ENCODE results near the gene ENPP4. TPM values are rescaled to one million over a fixed set of nuclear protein-coding genes. Genes with fewer than 3 reads are reported as not detected.

ENPP4 gene
- total RNA-seq, 4 donors from 2014 or later, result 25.1 to 41.8 (median 33.1) TPM

DNA sequence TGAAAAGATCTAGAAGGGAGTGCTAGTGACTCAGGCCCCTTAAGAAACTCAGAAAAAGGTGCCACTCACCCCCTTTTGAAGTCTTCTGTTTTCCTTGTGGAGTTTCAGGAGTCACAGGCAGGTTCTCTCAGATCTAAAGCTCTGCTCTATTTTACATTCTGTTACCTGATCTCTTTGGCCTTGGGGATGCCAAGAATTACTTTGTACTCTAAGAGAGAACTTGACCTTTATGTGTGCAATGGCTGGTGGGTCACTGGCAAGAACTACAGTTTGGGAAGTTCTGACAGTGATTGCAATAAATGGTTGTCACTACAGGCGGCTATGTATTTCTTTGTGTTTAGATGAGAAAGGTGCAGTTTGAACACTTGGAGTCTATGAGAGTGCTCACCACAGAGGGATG, 24.2 kb upstream of the ENPP4 start:
- Histone ChIP-seq H3K36me3 (no peaks in the 10 kb centered on the region), H3K27ac (peak overlapping the region; percentile 84 to 90 (median 86)), H3K4me1 (peaks cover 27 to 33% of the 10 kb centered on the region in 2 donors), H3K9me3 (no peaks in the 10 kb centered on the region), H3K4me3 (peak overlapping the region; percentile 13 to 43 (median 28)), H3K27me3 (no peaks in the 10 kb centered on the region)
- in situ Hi-C loops (cut with MboI; ENCODE audit: low sequenced_read_pairs in 4 of 4), result no loop called here
- intact Hi-C loops (cut with DNase I; ENCODE audit: low total_unique reads), result loop anchor here (2.0 to 5.0 kb wide), 2 partner anchors 23 to 67 kb away; partner anchors contain the start of genes ENPP4 and ENPP5
- DNase-seq, result peak; percentile 13 to 66
- TF ChIP-seq, protein P1, sequence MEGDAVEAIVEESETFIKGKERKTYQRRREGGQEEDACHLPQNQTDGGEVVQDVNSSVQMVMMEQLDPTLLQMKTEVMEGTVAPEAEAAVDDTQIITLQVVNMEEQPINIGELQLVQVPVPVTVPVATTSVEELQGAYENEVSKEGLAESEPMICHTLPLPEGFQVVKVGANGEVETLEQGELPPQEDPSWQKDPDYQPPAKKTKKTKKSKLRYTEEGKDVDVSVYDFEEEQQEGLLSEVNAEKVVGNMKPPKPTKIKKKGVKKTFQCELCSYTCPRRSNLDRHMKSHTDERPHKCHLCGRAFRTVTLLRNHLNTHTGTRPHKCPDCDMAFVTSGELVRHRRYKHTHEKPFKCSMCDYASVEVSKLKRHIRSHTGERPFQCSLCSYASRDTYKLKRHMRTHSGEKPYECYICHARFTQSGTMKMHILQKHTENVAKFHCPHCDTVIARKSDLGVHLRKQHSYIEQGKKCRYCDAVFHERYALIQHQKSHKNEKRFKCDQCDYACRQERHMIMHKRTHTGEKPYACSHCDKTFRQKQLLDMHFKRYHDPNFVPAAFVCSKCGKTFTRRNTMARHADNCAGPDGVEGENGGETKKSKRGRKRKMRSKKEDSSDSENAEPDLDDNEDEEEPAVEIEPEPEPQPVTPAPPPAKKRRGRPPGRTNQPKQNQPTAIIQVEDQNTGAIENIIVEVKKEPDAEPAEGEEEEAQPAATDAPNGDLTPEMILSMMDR (IDR thresholded peaks at IDR 0.05 in 4 of 5, conservative IDR thresholded peaks at IDR 0.05 in 1 of 5), result no peak
- peak in 1 of 2 donors; percentile 33 for TF ChIP-seq POLR2A (IDR thresholded peaks at IDR 0.05)
- ATAC-seq, result peak; percentile 88 to 93

DNA sequence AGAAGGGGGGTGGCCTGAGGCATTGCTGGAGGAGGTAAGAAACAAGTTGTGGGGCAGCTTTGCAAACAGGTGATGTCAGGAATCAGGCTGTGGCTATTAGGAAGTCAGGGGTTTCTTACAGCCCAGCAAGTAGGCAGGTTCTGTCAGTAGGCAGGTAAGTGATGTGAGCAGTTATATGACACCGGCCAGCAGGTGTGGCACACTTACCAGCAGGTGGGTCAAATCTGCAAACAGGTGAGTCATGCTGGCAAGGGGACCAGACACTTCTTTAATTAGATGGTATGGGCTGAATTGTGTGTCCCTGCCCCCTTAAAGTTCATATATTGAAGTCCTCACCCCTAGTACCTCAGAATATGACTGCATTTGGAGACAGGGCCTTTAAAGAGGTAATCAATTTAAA, 16.4 kb upstream of the ENPP4 start:
- Histone ChIP-seq H3K27me3 (no peaks in the 10 kb centered on the region), H3K27ac (no peak overlapping the region), H3K36me3 (no peaks in the 10 kb centered on the region), H3K9me3 (no peaks in the 10 kb centered on the region), H3K4me1 (peaks cover 3 to 14% of the 10 kb centered on the region in 2 donors), H3K4me3 (no peak overlapping the region)
- DNase-seq (no peak), ATAC-seq (no peak)
- intact Hi-C loops (cut with DNase I; ENCODE audit: low total_unique reads), result no loop called here
- TF ChIP-seq POLR2A (IDR thresholded peaks at IDR 0.05), result no peak
- TF ChIP-seq, protein P1 (IDR thresholded peaks at IDR 0.05 in 4 of 5, conservative IDR thresholded peaks at IDR 0.05 in 1 of 5), result no peak
- in situ Hi-C loops (cut with MboI; ENCODE audit: low sequenced_read_pairs in 4 of 4), result no loop called here

DNA sequence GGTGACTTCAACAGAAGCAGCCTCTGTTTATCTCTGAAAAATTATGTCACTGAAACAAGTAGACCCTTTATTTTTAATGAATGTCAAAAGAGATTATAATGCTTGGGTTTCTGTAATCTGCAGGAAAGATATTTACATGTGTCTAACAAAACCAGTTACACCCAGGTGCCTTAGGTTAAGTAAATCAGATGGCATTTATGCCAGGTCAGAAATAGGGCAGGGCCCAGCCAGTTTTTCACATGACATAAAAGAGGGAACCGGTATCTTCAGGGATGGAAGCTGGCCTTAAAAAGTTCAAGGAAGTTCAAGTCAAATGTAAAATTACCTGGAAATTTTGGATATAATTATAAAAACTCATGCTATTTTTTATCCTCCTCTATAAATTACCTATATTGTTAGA, 14.2 kb upstream of the ENPP4 start:
- ATAC-seq (no peak), DNase-seq (no peak)
- no peaks in the 10 kb centered on the region for H3K36me3 ChIP-seq
- in situ Hi-C loops (cut with MboI; ENCODE audit: low sequenced_read_pairs in 4 of 4) (no loop called here), intact Hi-C loops (cut with DNase I; ENCODE audit: low total_unique reads) (no loop called here)
- no peaks in the 10 kb centered on the region for H3K9me3 ChIP-seq
- H3K4me3 ChIP-seq, result no peak overlapping the region
- H3K27me3 ChIP-seq, result no peaks in the 10 kb centered on the region
- TF ChIP-seq, protein P1 (IDR thresholded peaks at IDR 0.05 in 4 of 5, conservative IDR thresholded peaks at IDR 0.05 in 1 of 5), result no peak
- no peak for TF ChIP-seq POLR2A (IDR thresholded peaks at IDR 0.05)
- no peak overlapping the region for H3K27ac ChIP-seq
- H3K4me1 ChIP-seq, result peaks cover 3 to 14% of the 10 kb centered on the region in 2 donors

DNA sequence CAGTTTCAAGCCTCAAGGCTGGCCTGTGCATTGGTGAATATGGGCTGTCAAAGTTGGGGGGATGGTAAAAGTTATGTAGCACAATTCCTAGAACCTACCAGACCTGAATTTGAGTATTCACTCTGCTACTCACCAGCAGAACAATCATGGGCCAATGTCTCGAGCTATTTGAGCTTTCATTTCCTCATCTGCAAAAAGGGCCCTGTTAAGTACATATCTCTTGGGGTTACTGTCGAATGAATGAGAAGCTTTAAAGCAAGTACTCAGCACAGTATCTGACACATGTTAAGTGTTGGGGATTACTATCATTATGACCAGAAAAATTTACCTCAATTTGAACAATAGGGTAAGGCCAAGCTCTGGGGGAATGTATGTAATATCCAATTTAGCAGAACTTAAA, 13.5 kb upstream of the ENPP4 start:
- H3K4me3 ChIP-seq, result no peak overlapping the region
- intact Hi-C loops (cut with DNase I; ENCODE audit: low total_unique reads), result no loop called here
- H3K27ac ChIP-seq, result no peak overlapping the region
- ATAC-seq (no peak), DNase-seq (no peak)
- no peaks in the 10 kb centered on the region for H3K36me3 ChIP-seq
- TF ChIP-seq, protein P1 (IDR thresholded peaks at IDR 0.05 in 4 of 5, conservative IDR thresholded peaks at IDR 0.05 in 1 of 5), result no peak
- no peak for TF ChIP-seq POLR2A (IDR thresholded peaks at IDR 0.05)
- in situ Hi-C loops (cut with MboI; ENCODE audit: low sequenced_read_pairs in 4 of 4), result no loop called here
- peaks cover 3 to 14% of the 10 kb centered on the region in 2 donors for H3K4me1 ChIP-seq
- H3K27me3 ChIP-seq, result no peaks in the 10 kb centered on the region
- H3K9me3 ChIP-seq, result no peaks in the 10 kb centered on the region

DNA sequence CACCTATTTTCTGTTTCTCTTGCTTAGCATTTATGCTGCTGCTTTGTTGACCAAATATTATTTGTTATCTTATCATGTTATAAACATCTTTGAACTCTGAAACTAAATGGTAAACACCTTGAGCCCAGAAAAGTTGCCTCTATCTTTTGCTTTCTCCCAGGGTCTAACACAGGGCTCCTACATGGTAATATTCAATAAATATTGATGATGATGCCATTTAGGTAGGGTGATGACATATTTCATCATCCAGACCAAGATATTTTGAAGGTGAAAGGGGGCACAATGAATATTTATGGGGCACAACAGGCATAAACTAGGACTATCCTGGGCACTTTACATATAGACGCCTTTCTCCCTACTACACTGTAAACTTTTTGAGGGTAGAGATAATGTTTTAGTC, 11.6 kb upstream of the ENPP4 start:
- Histone ChIP-seq H3K4me3 (no peak overlapping the region), H3K27ac (no peak overlapping the region), H3K4me1 (peaks cover 3 to 14% of the 10 kb centered on the region in 2 donors), H3K36me3 (no peaks in the 10 kb centered on the region), H3K9me3 (no peaks in the 10 kb centered on the region), H3K27me3 (no peaks in the 10 kb centered on the region)
- no peak for ATAC-seq
- intact Hi-C loops (cut with DNase I; ENCODE audit: low total_unique reads) (no loop called here), in situ Hi-C loops (cut with MboI; ENCODE audit: low sequenced_read_pairs in 4 of 4) (no loop called here)
- no peak for DNase-seq
- TF ChIP-seq POLR2A (IDR thresholded peaks at IDR 0.05), result no peak
- TF ChIP-seq, protein P1 (IDR thresholded peaks at IDR 0.05 in 4 of 5, conservative IDR thresholded peaks at IDR 0.05 in 1 of 5), result no peak
